Stimulated activated naive CD8-positive, alpha-beta T cell treated with anti-CD3 and anti-CD28 coated beads, Interleukin-15, Interleukin-2, amounts not matched to agents 100 U/mL and 50 U/mL, for 24 hours (primary cell): ENCODE measurements around the gene SHD.
"Not testable (repeated sequence)": the region's sequence is repeated elsewhere in the genome, so short reads cannot be mapped to it uniquely, and the experiment has no call there.

ENCODE experiments used
- ATAC-seq: fragments of 150-1000 bp; cut with Tn5 transposase; one replicate; pipeline ENCODE4 v1.10.0; 2021
- DNase-seq: peaks from one replicate; pipeline ENCODE4 v3.0.0; 2021

SHD gene

GRCh38 chr19:4327252-4327876 lies 48.3 kb downstream of the SHD start:
- ATAC-seq (peak; percentile 14), DNase-seq (peak; percentile 78)

GRCh38 chr19:4327877-4328242 lies 48.8 kb downstream of the SHD start:
- DNase-seq (no peak), ATAC-seq (no peak)

- DNase-seq (peak; percentile 95), ATAC-seq (peak; percentile 93)
These were observed 49.4 kb downstream of the SHD start for GRCh38 chr19:4328243-4328990.

- not testable (repeated sequence) for ATAC-seq
These were observed 50.1 kb downstream of the SHD start for GRCh38 chr19:4328991-4329681.

GRCh38 chr19:4329858-4330257 lies 50.8 kb downstream of the SHD start:
- ATAC-seq (no peak), DNase-seq (no peak)

More at GRCh38 chr19:4328991-4329681, 50.1 kb downstream of the SHD start:
- peak; percentile 66 for DNase-seq

GRCh38 chr19:4334929-4335570 lies 56.0 kb downstream of the SHD start:
- no peak for ATAC-seq
- no peak for DNase-seq

- ATAC-seq (no peak), DNase-seq (peak; percentile 30)
These were observed 58.9 kb downstream of the SHD start for GRCh38 chr19:4337906-4338440.

GRCh38 chr19:4338441-4339355 lies 59.6 kb downstream of the SHD start, which contains the start of gene STAP2:
TSS of gene STAP2 (minus strand) at chr19:4338827. CDS start at chr19:4338753, 74 bp downstream.
- peak; percentile 64 for DNase-seq

More at GRCh38 chr19:4338441-4339355, 59.6 kb downstream of the SHD start, which contains the start of gene STAP2:
- ATAC-seq, result no peak
